ENCODE measurements around the gene ZSWIM3. TPM values are rescaled to one million over a fixed set of nuclear protein-coding genes. Genes with fewer than 3 reads are reported as not detected.

ZSWIM3 gene
- total and polyA plus RNA-seq, 2 of the 13 experiments (the other 11 are each of a cell fraction or from before 2014, with no cell fraction given) = 5.2 to 5.8 TPM

DNA sequence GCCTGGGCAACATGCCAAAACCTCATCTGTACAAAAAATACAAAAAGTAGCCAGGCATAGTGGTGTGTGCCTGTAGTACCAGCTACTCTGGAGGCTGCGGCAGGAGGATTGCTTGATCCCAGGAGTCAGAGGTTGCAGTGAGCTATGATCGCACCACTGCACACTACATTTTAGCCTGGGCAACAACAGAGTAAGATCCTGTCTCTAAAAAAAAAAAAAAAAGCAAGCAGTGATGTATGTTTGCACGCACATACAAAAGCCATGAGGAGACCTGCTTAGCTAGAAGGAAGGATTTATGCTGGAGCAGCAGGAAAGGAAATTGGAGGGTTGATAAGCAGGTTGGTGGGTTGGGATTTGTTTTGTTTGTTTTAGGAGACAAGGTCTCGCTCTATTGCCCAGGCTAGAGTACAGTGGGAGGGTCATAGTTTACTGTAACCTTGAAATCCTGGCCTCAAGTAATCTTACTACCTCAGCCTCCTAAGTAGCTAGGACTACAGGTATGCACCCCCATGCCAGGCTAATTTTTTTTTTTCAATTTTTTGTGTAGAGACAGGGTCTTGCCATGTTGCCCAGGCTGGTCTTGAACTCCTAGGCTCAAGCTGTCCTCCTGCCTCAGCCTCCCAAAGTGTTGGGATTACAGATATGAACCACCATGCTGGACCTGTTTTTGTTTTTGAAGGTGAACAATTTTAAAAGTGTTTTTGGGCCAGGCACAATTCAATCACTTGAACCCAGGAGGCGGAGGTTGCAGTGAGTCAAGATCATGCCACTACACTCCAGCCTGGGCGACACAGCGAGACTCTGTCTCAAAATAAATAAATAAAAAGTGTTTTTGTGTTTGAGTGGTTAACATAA, 4.0 kb downstream of the ZSWIM3 start (continued):
- TF ChIP-seq TBX2 (CRISPR knock-in tag; IDR thresholded peaks at IDR 0.05; ENCODE audit: borderline replicate concordance) (peak; percentile 69), ZNF777 (CRISPR knock-in tag; IDR thresholded peaks at IDR 0.05) (peak; percentile 22; the same call in 1 of the 2 replicates), ZNF839 (CRISPR knock-in tag; IDR thresholded peaks at IDR 0.05; ENCODE audit: borderline replicate concordance) (no peak), FOXP1 (IDR thresholded peaks at IDR 0.05) (no peak), FOXP1 (CRISPR knock-in tag; IDR thresholded peaks at IDR 0.05) (peak; percentile 39; the same call in 1 of the 2 replicates), SP1 (IDR thresholded peaks at IDR 0.05) (no peak), SP1 (CRISPR knock-in tag; IDR thresholded peaks at IDR 0.05) (no peak), ZNF335 (CRISPR knock-in tag; IDR thresholded peaks at IDR 0.05) (no peak), NR1H2 (CRISPR knock-in tag; IDR thresholded peaks at IDR 0.05; ENCODE audit: borderline replicate concordance, low read depth) (0 out of 2 replicates have a peak, but pooled peaks have one; percentile 44), ETV6 (CRISPR knock-in tag; conservative IDR thresholded peaks at IDR 0.05) (no peak), ZNF501 (CRISPR knock-in tag; IDR thresholded peaks at IDR 0.05) (0 out of 2 replicates have a peak, but pooled peaks have one; percentile 34), ZNF496 (CRISPR knock-in tag; IDR thresholded peaks at IDR 0.05; ENCODE audit: insufficient replicate concordance) (no peak), ZBTB44 (CRISPR knock-in tag; IDR thresholded peaks at IDR 0.05) (no peak), ARNT2 (CRISPR knock-in tag; IDR thresholded peaks at IDR 0.05; ENCODE audit: low read depth) (peak; percentile 39; the same call in 1 of the 2 replicates), ZNF30 (CRISPR knock-in tag; IDR thresholded peaks at IDR 0.05) (no peak), SRSF1 (optimal IDR thresholded peaks at IDR 0.05; ENCODE audit: low read depth, low read length) (no peak), ZNF549 (CRISPR knock-in tag; IDR thresholded peaks at IDR 0.05) (no peak), ZNF598 (CRISPR knock-in tag; IDR thresholded peaks at IDR 0.05; ENCODE audit: borderline replicate concordance) (0 out of 2 replicates have a peak, but pooled peaks have one; percentile 61), ZNF251 (CRISPR knock-in tag; IDR thresholded peaks at IDR 0.05) (no peak), RFX1 (IDR thresholded peaks at IDR 0.05) (no peak), NFIC (IDR thresholded peaks at IDR 0.05; ENCODE audit: low read length) (no peak), SIX1 (CRISPR knock-in tag; IDR thresholded peaks at IDR 0.05; ENCODE audit: borderline replicate concordance) (no peak), ZNF430 (CRISPR knock-in tag; IDR thresholded peaks at IDR 0.05) (no peak), ZFP37 (CRISPR knock-in tag; IDR thresholded peaks at IDR 0.05; ENCODE audit: borderline replicate concordance) (no peak), HOXA3 (CRISPR knock-in tag; IDR thresholded peaks at IDR 0.05) (peak; percentile 36; the same call in 1 of the 2 replicates), SMYD3 (CRISPR knock-in tag; IDR thresholded peaks at IDR 0.05) (0 out of 2 replicates have a peak, but pooled peaks have one; percentile 24)
- TF ChIP-seq, protein P1, sequence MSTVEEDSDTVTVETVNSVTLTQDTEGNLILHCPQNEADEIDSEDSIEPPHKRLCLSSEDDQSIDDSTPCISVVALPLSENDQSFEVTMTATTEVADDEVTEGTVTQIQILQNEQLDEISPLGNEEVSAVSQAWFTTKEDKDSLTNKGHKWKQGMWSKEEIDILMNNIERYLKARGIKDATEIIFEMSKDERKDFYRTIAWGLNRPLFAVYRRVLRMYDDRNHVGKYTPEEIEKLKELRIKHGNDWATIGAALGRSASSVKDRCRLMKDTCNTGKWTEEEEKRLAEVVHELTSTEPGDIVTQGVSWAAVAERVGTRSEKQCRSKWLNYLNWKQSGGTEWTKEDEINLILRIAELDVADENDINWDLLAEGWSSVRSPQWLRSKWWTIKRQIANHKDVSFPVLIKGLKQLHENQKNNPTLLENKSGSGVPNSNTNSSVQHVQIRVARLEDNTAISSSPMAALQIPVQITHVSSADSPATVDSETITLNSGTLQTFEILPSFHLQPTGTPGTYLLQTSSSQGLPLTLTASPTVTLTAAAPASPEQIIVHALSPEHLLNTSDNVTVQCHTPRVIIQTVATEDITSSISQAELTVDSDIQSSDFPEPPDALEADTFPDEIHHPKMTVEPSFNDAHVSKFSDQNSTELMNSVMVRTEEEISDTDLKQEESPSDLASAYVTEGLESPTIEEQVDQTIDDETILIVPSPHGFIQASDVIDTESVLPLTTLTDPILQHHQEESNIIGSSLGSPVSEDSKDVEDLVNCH (CRISPR knock-in tag; IDR thresholded peaks at IDR 0.05) = no peak
- TF ChIP-seq, protein P2, sequence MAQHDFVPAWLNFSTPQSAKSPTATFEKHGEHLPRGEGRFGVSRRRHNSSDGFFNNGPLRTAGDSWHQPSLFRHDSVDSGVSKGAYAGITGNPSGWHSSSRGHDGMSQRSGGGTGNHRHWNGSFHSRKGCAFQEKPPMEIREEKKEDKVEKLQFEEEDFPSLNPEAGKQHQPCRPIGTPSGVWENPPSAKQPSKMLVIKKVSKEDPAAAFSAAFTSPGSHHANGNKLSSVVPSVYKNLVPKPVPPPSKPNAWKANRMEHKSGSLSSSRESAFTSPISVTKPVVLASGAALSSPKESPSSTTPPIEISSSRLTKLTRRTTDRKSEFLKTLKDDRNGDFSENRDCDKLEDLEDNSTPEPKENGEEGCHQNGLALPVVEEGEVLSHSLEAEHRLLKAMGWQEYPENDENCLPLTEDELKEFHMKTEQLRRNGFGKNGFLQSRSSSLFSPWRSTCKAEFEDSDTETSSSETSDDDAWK (CRISPR knock-in tag; IDR thresholded peaks at IDR 0.05) = no peak

Measured in HepG2 (cell line).